Measurements from ENCODE around the gene HRH2.

HRH2 gene

GRCh38 chr5:175663186-175664184, 5.6 kb downstream of the HRH2 start:
- no peak for DNase-seq (ENCODE audit: extremely low read depth, low read depth)
- TF ChIP-seq, protein P1, sequence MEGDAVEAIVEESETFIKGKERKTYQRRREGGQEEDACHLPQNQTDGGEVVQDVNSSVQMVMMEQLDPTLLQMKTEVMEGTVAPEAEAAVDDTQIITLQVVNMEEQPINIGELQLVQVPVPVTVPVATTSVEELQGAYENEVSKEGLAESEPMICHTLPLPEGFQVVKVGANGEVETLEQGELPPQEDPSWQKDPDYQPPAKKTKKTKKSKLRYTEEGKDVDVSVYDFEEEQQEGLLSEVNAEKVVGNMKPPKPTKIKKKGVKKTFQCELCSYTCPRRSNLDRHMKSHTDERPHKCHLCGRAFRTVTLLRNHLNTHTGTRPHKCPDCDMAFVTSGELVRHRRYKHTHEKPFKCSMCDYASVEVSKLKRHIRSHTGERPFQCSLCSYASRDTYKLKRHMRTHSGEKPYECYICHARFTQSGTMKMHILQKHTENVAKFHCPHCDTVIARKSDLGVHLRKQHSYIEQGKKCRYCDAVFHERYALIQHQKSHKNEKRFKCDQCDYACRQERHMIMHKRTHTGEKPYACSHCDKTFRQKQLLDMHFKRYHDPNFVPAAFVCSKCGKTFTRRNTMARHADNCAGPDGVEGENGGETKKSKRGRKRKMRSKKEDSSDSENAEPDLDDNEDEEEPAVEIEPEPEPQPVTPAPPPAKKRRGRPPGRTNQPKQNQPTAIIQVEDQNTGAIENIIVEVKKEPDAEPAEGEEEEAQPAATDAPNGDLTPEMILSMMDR (IDR thresholded peaks at IDR 0.05; ENCODE audit: low read depth, low read length, missing control alignments) = no peak
- no peak overlapping the region for H3K4me3 ChIP-seq (replicated peaks; ENCODE audit: low read depth, low read length)

DNA sequence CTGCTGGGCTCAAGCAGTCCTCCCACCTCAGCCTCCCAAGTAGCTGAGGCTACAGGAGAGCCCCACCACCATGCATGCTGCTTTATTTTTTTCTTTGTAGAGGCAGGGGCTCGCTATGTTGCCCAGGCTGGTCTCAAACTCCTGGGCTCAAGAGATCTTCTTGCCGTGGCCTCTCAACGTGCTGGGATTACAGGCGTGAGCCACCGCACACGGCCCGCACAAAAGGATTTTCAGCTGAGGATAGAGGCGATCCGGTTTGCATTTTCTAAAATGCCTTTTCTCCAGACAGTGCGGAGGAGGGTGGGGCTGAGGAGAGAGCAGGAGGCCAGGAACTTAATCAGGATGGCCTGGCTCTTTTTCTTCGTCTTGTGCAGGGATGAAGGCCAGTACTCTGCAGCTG, 6.9 kb downstream of the HRH2 start:
- DNase-seq (ENCODE audit: extremely low read depth, low read depth) = no peak
- H3K4me3 ChIP-seq (replicated peaks; ENCODE audit: low read depth, low read length) = no peak overlapping the region
- TF ChIP-seq, protein P1 (IDR thresholded peaks at IDR 0.05; ENCODE audit: low read depth, low read length, missing control alignments) = no peak

GRCh38 chr5:175666216-175666615, 8.3 kb downstream of the HRH2 start:
- H3K4me3 ChIP-seq (replicated peaks; ENCODE audit: low read depth, low read length) = no peak overlapping the region
- TF ChIP-seq, protein P1 (IDR thresholded peaks at IDR 0.05; ENCODE audit: low read depth, low read length, missing control alignments) = no peak
- no peak for DNase-seq (ENCODE audit: extremely low read depth, low read depth)

- no peak overlapping the region for H3K4me3 ChIP-seq (replicated peaks; ENCODE audit: low read depth, low read length)
- no peak for DNase-seq (ENCODE audit: extremely low read depth, low read depth)
- TF ChIP-seq, protein P1 (IDR thresholded peaks at IDR 0.05; ENCODE audit: low read depth, low read length, missing control alignments) = no peak
These were observed 10.1 kb downstream of the HRH2 start for GRCh38 chr5:175668006-175668405.

GRCh38 chr5:175670372-175670771, 12.5 kb downstream of the HRH2 start:
- TF ChIP-seq, protein P1 (IDR thresholded peaks at IDR 0.05; ENCODE audit: low read depth, low read length, missing control alignments) = no peak
- no peak for DNase-seq (ENCODE audit: extremely low read depth, low read depth)
- no peak overlapping the region for H3K4me3 ChIP-seq (replicated peaks; ENCODE audit: low read depth, low read length)

DNA sequence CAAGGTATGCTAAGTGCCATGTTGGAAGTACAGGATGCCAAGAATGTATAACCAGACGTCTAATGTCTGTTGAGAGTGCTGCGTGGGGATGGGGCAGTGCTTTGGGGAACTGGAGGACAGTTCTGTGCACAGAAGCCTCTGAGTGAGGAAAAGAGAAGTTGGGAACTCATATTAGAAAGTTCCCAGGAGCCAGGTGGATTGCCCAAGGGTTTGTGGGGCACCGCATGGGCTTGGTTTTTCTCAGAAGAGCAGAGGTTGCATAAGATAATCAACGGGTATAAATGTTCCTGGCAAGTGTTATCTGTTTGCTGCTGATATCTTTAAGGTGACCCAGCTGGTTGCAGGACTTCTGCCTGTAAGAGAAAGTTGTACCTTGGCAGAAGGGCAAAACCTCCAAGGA, 13.1 kb downstream of the HRH2 start:
- DNase-seq (ENCODE audit: extremely low read depth, low read depth) = no peak
- no peak overlapping the region for H3K4me3 ChIP-seq (replicated peaks; ENCODE audit: low read depth, low read length)
- TF ChIP-seq, protein P1 (IDR thresholded peaks at IDR 0.05; ENCODE audit: low read depth, low read length, missing control alignments) = no peak
